HepG2 (cell line): ENCODE measurements around the gene DVL3. TPM values are rescaled to one million over a fixed set of nuclear protein-coding genes. Genes with fewer than 3 reads are reported as not detected.
A peak's percentile ranks its signal among the peaks of the same experiment; 100 is the strongest.

ENCODE experiments used
- AKNA ChIP-seq: sonication (generic); formaldehyde crosslinking; IDR thresholded peaks from 2 replicates; pipeline ENCODE4 v1.4.0; 2020; ENCODE audit warnings: missing genetic modification reagents, borderline replicate concordance
- DDIT3 ChIP-seq: sonication (generic); formaldehyde crosslinking; IDR thresholded peaks from 2 replicates; pipeline ENCODE4 v1.4.0; 2020; ENCODE audit warnings: mild to moderate bottlenecking, missing genetic modification reagents
- E2F1 ChIP-seq: sonication (generic); formaldehyde crosslinking; IDR thresholded peaks from 2 replicates; pipeline ENCODE4 v1.5.0; 2020; ENCODE audit warnings: missing genetic modification reagents
- NCOA2 ChIP-seq: sonication (generic); formaldehyde crosslinking; IDR thresholded peaks from 2 replicates; pipeline ENCODE4 v1.8.0; 2022; ENCODE audit warnings: inconsistent platforms
- NFRKB ChIP-seq: fragments of 450-650 bp; IDR thresholded peaks from 2 replicates; pipeline ENCODE4 v1.6.1; 2017
- POGK ChIP-seq: sonication (generic); formaldehyde crosslinking; conservative IDR thresholded peaks from 2 replicates; pipeline ENCODE4 v1.8.0; 2022; ENCODE audit warnings: mild to moderate bottlenecking, moderate library complexity, missing genetic modification reagents
- RXRB ChIP-seq: IDR thresholded peaks from 2 replicates; pipeline ENCODE4 v1.6.1; 2016; ENCODE audit warnings: borderline replicate concordance, missing genetic modification reagents, missing compliant biosample characterization
- SAP130 ChIP-seq: IDR thresholded peaks from 2 replicates; pipeline ENCODE4 v1.6.1; 2016; ENCODE audit warnings: low read depth
- SIN3A ChIP-seq: IDR thresholded peaks from 2 replicates; pipeline ENCODE4 v1.6.1; 2011; ENCODE audit warnings: low read depth, mild to moderate bottlenecking, control low read depth, low read length, borderline replicate concordance
- THAP9 ChIP-seq: sonication (generic); formaldehyde crosslinking; IDR thresholded peaks from 2 replicates; pipeline ENCODE4; 2020; ENCODE audit warnings: missing genetic modification reagents, mild to moderate bottlenecking, borderline replicate concordance
- XRCC5 ChIP-seq: fragments of 200-400 bp; formaldehyde crosslinking; optimal IDR thresholded peaks from 2 replicates; pipeline ENCODE3; 2017; ENCODE audit warnings: mild to moderate bottlenecking, low read length
- ZFX ChIP-seq: sonication (generic); formaldehyde crosslinking; IDR thresholded peaks from 2 replicates; pipeline ENCODE4 v1.4.0; 2020; ENCODE audit warnings: mild to moderate bottlenecking, low read depth, missing genetic modification reagents, moderate library complexity
- ZMAT3 ChIP-seq: sonication (generic); formaldehyde crosslinking; conservative IDR thresholded peaks from 2 replicates; pipeline ENCODE4 v1.7.0; 2021; ENCODE audit warnings: missing genetic modification reagents
- ZNF180 ChIP-seq: sonication (generic); formaldehyde crosslinking; IDR thresholded peaks from 2 replicates; pipeline ENCODE4 v1.4.0; 2020; ENCODE audit warnings: low read depth, missing genetic modification reagents, borderline replicate concordance
- ZNF264 ChIP-seq: sonication (generic); formaldehyde crosslinking; IDR thresholded peaks from 2 replicates; pipeline ENCODE4 v1.4.0; 2020; ENCODE audit warnings: missing genetic modification reagents
- polyA plus RNA-seq, 8 experiments: library from polyadenylated mRNA; depleted of rRNA in 3 of 8; stranded (reverse) in 7 of 8; unstranded in 1 of 8; fragments of >200 nt; fragmentation: Illumina TruSeq in 4 of 8; extraction: Trizol in 4 of 8; gene quantifications; 2 replicates each; pipeline versions ENCODE4 v1.2.1 to v1.2.3, GENCODE V29; 2011 to 2016; ENCODE audit warnings: low read depth in 4 of 8, missing spikeins in 1 of 8, mixed read lengths in 1 of 8; ENCODE audit not compliant: insufficient read depth in 1 of 8
- total RNA-seq, 5 experiments: library from RNA; depleted of rRNA; stranded (reverse); fragments of >200 nt; fragmentation: Illumina TruSeq; extraction: Trizol; gene quantifications; 2 replicates each; pipeline ENCODE4 v1.2.3, GENCODE V29; 2016; ENCODE audit warnings: low read depth in 1 of 5

Gene DVL3
- total and polyA plus RNA-seq, 2 of the 13 experiments (the other 11 are each of a cell fraction or from before 2014, with no cell fraction given), result 29.0 to 36.1 TPM

- TF ChIP-seq E2F1 (no peak), NFRKB (no peak), THAP9 (CRISPR knock-in tag) (peak; percentile 69; the same call in 1 of the 2 replicates), ZNF180 (CRISPR knock-in tag) (no peak), POGK (CRISPR knock-in tag) (no peak), ZNF264 (CRISPR knock-in tag) (no peak), XRCC5 (no peak), SIN3A (no peak), ZFX (CRISPR knock-in tag) (peak; percentile 59), ZMAT3 (CRISPR knock-in tag) (no peak), NCOA2 (CRISPR knock-in tag) (0 out of 2 replicates have a peak, but pooled peaks have one; percentile 11), DDIT3 (CRISPR knock-in tag) (no peak), SAP130 (CRISPR knock-in tag) (peak; percentile 59), RXRB (CRISPR knock-in tag) (peak; percentile 11; the same call in 1 of the 2 replicates), AKNA (CRISPR knock-in tag) (no peak)
These were observed 21.5 kb downstream of the DVL3 start (continued) for GRCh38 chr3:184176377-184177330.
